Endothelial cell of umbilical vein (primary cell): ENCODE measurements around the gene HDAC9. TPM values are rescaled to one million over a fixed set of nuclear protein-coding genes. Genes with fewer than 3 reads are reported as not detected.

Source experiments
- BruUV-seq: library from RNA; stranded (reverse); fragments of 400-500 nt; replicated peaks from 2 replicates; lab custom pipeline; 2021; lab: Mats Ljungman, UMichigan
- CTCF ChIA-PET: fragments of 300-600, 350-600 bp; sonication (Branson Sonifier 250); formaldehyde crosslinking; loops from one replicate; lab custom pipeline; 2021; ENCODE audit warnings: antibody characterized with exemption, inconsistent platforms; lab: Charles Lee
- POLR2A ChIA-PET: fragments of 300-600, 350-600 bp; sonication (Branson Sonifier 250); formaldehyde crosslinking; loops from one replicate; lab custom pipeline; 2021; ENCODE audit warnings: antibody characterized with exemption, inconsistent platforms; lab: Charles Lee
- DNase-seq: peaks from one replicate; pipeline ENCODE4 v3.0.0-alpha.2; 2011; ENCODE audit warnings: low read depth, low spot score
- FAIRE-seq: peaks from 2 replicates; lab custom pipeline; 2011; peaks lifted over from hg19 to GRCh38; lab: Jason Lieb, UNC
- H2AFZ ChIP-seq: 2 replicates; pipeline ENCODE4 v1.6.0; 2012; ENCODE audit warnings: low read depth, low read length, control low read depth, inconsistent platforms
- H3K27ac ChIP-seq: 2 replicates; pipeline ENCODE4 v1.5.1; 2011; ENCODE audit warnings: low read depth, mild to moderate bottlenecking, control low read depth, low read length, moderate library complexity; ENCODE audit not compliant: insufficient read depth
- H3K27me3 ChIP-seq, 2 experiments: 2 replicates each; pipeline versions ENCODE4 v1.6.0 to v1.6.1; 2011; ENCODE audit warnings: low read length in 2 of 2, mixed read lengths in 1 of 2; ENCODE audit not compliant: control insufficient read depth in 2 of 2, insufficient read depth in 2 of 2
- H3K36me3 ChIP-seq, 2 experiments: 2 replicates in 1 of 2; 3 replicates in 1 of 2; pipeline ENCODE4 v1.5.1; 2011; ENCODE audit warnings: low read length in 2 of 2, mild to moderate bottlenecking in 1 of 2, moderate library complexity in 1 of 2; ENCODE audit not compliant: control insufficient read depth in 2 of 2, insufficient read depth in 2 of 2; ENCODE audit errors: extremely low read depth in 1 of 2
- H3K4me1 ChIP-seq: 3 replicates; pipeline ENCODE4 v1.5.1; 2011; ENCODE audit warnings: mild to moderate bottlenecking, low read length; ENCODE audit not compliant: control insufficient read depth, insufficient read depth; ENCODE audit errors: extremely low read depth
- H3K4me2 ChIP-seq: 2 replicates; pipeline ENCODE4 v1.6.1; 2011; ENCODE audit warnings: low read length, control low read depth, mixed read lengths; ENCODE audit not compliant: insufficient read depth
- H3K4me3 ChIP-seq, 3 experiments: fragments of 200-600 bp in 1 of 3; sonication (generic), shearing (Covaris generic) in 1 of 3; replicated peaks in 1 of 3; 2 replicates each; pipeline ENCODE4 v1.5.1; 2011 to 2016; ENCODE audit warnings: control low read depth in 3 of 3, low read length in 3 of 3, mild to moderate bottlenecking in 2 of 3, inconsistent platforms in 1 of 3, low read depth in 1 of 3, moderate library complexity in 1 of 3; ENCODE audit not compliant: insufficient read depth in 1 of 3
- H3K79me2 ChIP-seq: 2 replicates; pipeline ENCODE4 v1.6.0; 2012; ENCODE audit warnings: low read length, inconsistent platforms; ENCODE audit not compliant: control insufficient read depth, insufficient read depth
- H3K9ac ChIP-seq: replicated peaks from 2 replicates; pipeline ENCODE3; 2011; ENCODE audit warnings: low read length, control low read depth; ENCODE audit not compliant: insufficient read depth; ENCODE audit errors: extremely low read depth
- H3K9me1 ChIP-seq: replicated peaks from 3 replicates; pipeline ENCODE4 v1.6.0; 2011; ENCODE audit warnings: mild to moderate bottlenecking, low read length; ENCODE audit not compliant: control insufficient read depth, insufficient read depth; ENCODE audit errors: extremely low read depth
- H3K9me3 ChIP-seq: replicated peaks from 2 replicates; pipeline ENCODE4 v1.5.1; 2012; ENCODE audit warnings: low read length, inconsistent platforms; ENCODE audit not compliant: control insufficient read depth, insufficient read depth
- H4K20me1 ChIP-seq: replicated peaks from 2 replicates; pipeline ENCODE3; 2011; ENCODE audit warnings: mild to moderate bottlenecking, low read length; ENCODE audit not compliant: control insufficient read depth, insufficient read depth; ENCODE audit errors: extremely low read depth
- EZH2 ChIP-seq: IDR thresholded peaks from 2 replicates; pipeline ENCODE4 v1.6.1; 2012; ENCODE audit warnings: borderline replicate concordance, low read depth, mild to moderate bottlenecking, moderate library complexity, low read length, inconsistent platforms; ENCODE audit not compliant: severe bottlenecking
- FOS ChIP-seq: IDR thresholded peaks from 2 replicates; pipeline ENCODE4 v1.6.1; 2011; ENCODE audit warnings: mild to moderate bottlenecking, low read length, moderate library complexity, borderline replicate concordance; ENCODE audit not compliant: insufficient read depth
- GATA2 ChIP-seq: IDR thresholded peaks from 2 replicates; pipeline ENCODE4 v1.7.0; 2011; ENCODE audit warnings: low read depth, mild to moderate bottlenecking, moderate library complexity, mixed read lengths, low read length; ENCODE audit not compliant: insufficient read length, insufficient read depth
- JUN ChIP-seq: IDR thresholded peaks from 2 replicates; pipeline ENCODE4 v1.6.1; 2011; ENCODE audit warnings: borderline replicate concordance, low read depth; ENCODE audit not compliant: insufficient read length, insufficient read depth
- MAX ChIP-seq: IDR thresholded peaks from 2 replicates; pipeline ENCODE4 v1.6.1; 2011; ENCODE audit not compliant: insufficient read depth, insufficient read length
- MYC ChIP-seq: IDR thresholded peaks from one replicate; pipeline ENCODE4 v1.6.1; 2011; ENCODE audit warnings: mild to moderate bottlenecking, low read depth, low read length
- POLR2A ChIP-seq: IDR thresholded peaks from 2 replicates; pipeline ENCODE4 v1.6.1; 2012; ENCODE audit warnings: low read depth, mild to moderate bottlenecking, control low read depth, low read length
- POLR2AphosphoS5 ChIP-seq: IDR thresholded peaks from 2 replicates; pipeline ENCODE4 v1.6.1; 2012; ENCODE audit warnings: low read depth, mild to moderate bottlenecking, control low read depth, low read length, moderate library complexity; ENCODE audit not compliant: insufficient read depth
- dilution Hi-C: fragments of 300-500 bp; cut with MboI; formaldehyde crosslinking; loops from one replicate; pipeline ENCODE4 v1.15.0; 2019; ENCODE audit warnings: low sequenced_read_pairs; ENCODE audit not compliant: extremely low pct_ligation_motif_present
- intact Hi-C: fragments of 100-400 bp; cut with micrococcal nuclease; formaldehyde crosslinking; loops from one replicate; pipeline ENCODE4 v1.10.0; 2022
- polyA plus RNA-seq, 4 experiments: library from polyadenylated mRNA; depleted of rRNA in 3 of 4; stranded (reverse) in 3 of 4; unstranded in 1 of 4; fragments of >200 nt; gene quantifications; 2 replicates each; pipeline versions ENCODE4 v1.2.1 to v1.2.3, GENCODE V29; 2011 to 2012; ENCODE audit warnings: missing spikeins in 1 of 4
- total RNA-seq: library from RNA; stranded (reverse); gene quantifications from 2 replicates; pipeline ENCODE4 v1.2.3, GENCODE V29; 2021
- TF ChIP-seq, protein P1 (sequence below), 2 donors: IDR thresholded peaks; 1 replicate in 1 of 2; 2 replicates in 1 of 2; pipeline ENCODE4 v1.5.1; 2011; ENCODE audit warnings: low read length in 2 of 2, mild to moderate bottlenecking in 2 of 2, moderate library complexity in 2 of 2, control low read depth in 1 of 2, inconsistent platforms in 1 of 2, low read depth in 1 of 2; ENCODE audit not compliant: insufficient read depth in 1 of 2; ENCODE audit errors: extremely low read depth in 1 of 2

Gene HDAC9
- total and polyA plus RNA-seq, 2 donors (not counting 3 experiments of a cell fraction or from before 2014, with no cell fraction given), result 1.8 to 11.6 TPM

GRCh38 chr7:18936265-18936664, 440.7 kb downstream of the HDAC9 start:
- H3K9me3 ChIP-seq, result no peaks in the 10 kb centered on the region
- H3K4me2 ChIP-seq, result no peak overlapping the region
- H4K20me1 ChIP-seq, result no peaks in the 10 kb centered on the region
- H3K4me1 ChIP-seq, result no peaks in the 10 kb centered on the region
- no peaks in the 10 kb centered on the region for H3K79me2 ChIP-seq
- no peak overlapping the region for H2AFZ ChIP-seq
- intact Hi-C loops, result no loop called here
- H3K36me3 ChIP-seq, result no peaks in the 10 kb centered on the region
- FAIRE-seq, result no peak
- no peak overlapping the region for H3K9ac ChIP-seq
- no peak overlapping the region for H3K4me3 ChIP-seq
- dilution Hi-C loops, result no loop called here
- TF ChIP-seq POLR2AphosphoS5 (no peak), JUN (no peak), EZH2 (no peak), FOS (no peak), POLR2A (no peak), MYC (no peak), GATA2 (no peak), MAX (no peak)
- TF ChIP-seq, protein P1, sequence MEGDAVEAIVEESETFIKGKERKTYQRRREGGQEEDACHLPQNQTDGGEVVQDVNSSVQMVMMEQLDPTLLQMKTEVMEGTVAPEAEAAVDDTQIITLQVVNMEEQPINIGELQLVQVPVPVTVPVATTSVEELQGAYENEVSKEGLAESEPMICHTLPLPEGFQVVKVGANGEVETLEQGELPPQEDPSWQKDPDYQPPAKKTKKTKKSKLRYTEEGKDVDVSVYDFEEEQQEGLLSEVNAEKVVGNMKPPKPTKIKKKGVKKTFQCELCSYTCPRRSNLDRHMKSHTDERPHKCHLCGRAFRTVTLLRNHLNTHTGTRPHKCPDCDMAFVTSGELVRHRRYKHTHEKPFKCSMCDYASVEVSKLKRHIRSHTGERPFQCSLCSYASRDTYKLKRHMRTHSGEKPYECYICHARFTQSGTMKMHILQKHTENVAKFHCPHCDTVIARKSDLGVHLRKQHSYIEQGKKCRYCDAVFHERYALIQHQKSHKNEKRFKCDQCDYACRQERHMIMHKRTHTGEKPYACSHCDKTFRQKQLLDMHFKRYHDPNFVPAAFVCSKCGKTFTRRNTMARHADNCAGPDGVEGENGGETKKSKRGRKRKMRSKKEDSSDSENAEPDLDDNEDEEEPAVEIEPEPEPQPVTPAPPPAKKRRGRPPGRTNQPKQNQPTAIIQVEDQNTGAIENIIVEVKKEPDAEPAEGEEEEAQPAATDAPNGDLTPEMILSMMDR (IDR thresholded peaks at IDR 0.05; ENCODE audit: extremely low read depth in 1 of 2, insufficient read depth in 1 of 2, low read depth in 1 of 2, low read length in 2 of 2), result no peak
- DNase-seq, result no peak
- H3K9me1 ChIP-seq, result no peaks in the 10 kb centered on the region
- BruUV-seq, result no TSS peak
- ChIA-PET CTCF (no interaction called here), POLR2A (no interaction called here)
- no peaks in the 10 kb centered on the region for H3K27me3 ChIP-seq
- H3K27ac ChIP-seq, result no peak overlapping the region
